ENCODE data around the gene ASAP2. TPM values are rescaled to one million over a fixed set of nuclear protein-coding genes. Genes with fewer than 3 reads are reported as not detected.

The ASAP2 gene
- total RNA-seq, 1 experiment from 2014 or later = 25.2 TPM

DNA sequence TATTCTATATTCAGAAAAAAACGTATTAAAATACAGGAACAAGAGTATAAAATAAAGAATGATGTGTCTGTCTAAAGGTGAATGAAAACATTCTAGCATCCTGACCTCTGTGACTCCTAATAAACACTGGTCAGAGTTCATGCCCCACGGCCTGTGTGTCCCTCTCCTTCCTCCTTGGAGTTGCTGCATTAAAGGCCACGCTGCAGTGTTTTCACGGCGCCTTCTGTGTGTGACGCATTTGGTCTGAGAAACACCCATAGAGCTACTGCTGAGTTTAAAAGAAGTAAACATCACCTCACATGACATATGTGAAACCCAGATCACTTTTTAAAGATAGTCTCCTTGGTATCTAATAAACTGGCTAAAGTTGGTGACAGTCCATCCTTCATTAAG, 126.2 kb downstream of the ASAP2 start:
- Histone ChIP-seq H3K9me3 (ENCODE audit: low read length) (no peaks in the 10 kb centered on the region), H3K9ac (ENCODE audit: low read length) (no peak overlapping the region), H3F3A (ENCODE audit: low read length, unreplicated experiment) (no peaks in the 10 kb centered on the region), H2AFZ (ENCODE audit: low read length) (no peak overlapping the region), H3K79me2 (ENCODE audit: low read length) (peaks cover 13% of the 10 kb centered on the region), H3K4me2 (ENCODE audit: low read length) (no peak overlapping the region), H3K36me3 (ENCODE audit: low read depth, low read length) (peaks cover 28% of the 10 kb centered on the region), H3K27ac (ENCODE audit: low read length) (no peak overlapping the region), H4K20me1 (ENCODE audit: low read length) (no peaks in the 10 kb centered on the region), H3K27me3 (ENCODE audit: low read length) (no peaks in the 10 kb centered on the region), H3K4me1 (ENCODE audit: insufficient read depth, low read length) (peaks cover 31% of the 10 kb centered on the region), H3K4me3 (ENCODE audit: low read length) (no peak overlapping the region), H3K9me2 (replicated peaks; ENCODE audit: low read length) (no peaks in the 10 kb centered on the region)
- ChIA-PET CTCF (interaction anchor here (0.5 to 1.0 kb wide), 6 partner anchors 44 to 1905 kb away, joined by 3 to 4 read pairs (median 3); no protein-coding TSS in a partner anchor), POLR2A (ENCODE audit: unreplicated experiment) (interaction anchor here (0.6 to 1.0 kb wide), 2 partner anchors 81 to 125 kb away, joined by 10 to 11 read pairs; no protein-coding TSS in a partner anchor)
- TF ChIP-seq, protein P1, sequence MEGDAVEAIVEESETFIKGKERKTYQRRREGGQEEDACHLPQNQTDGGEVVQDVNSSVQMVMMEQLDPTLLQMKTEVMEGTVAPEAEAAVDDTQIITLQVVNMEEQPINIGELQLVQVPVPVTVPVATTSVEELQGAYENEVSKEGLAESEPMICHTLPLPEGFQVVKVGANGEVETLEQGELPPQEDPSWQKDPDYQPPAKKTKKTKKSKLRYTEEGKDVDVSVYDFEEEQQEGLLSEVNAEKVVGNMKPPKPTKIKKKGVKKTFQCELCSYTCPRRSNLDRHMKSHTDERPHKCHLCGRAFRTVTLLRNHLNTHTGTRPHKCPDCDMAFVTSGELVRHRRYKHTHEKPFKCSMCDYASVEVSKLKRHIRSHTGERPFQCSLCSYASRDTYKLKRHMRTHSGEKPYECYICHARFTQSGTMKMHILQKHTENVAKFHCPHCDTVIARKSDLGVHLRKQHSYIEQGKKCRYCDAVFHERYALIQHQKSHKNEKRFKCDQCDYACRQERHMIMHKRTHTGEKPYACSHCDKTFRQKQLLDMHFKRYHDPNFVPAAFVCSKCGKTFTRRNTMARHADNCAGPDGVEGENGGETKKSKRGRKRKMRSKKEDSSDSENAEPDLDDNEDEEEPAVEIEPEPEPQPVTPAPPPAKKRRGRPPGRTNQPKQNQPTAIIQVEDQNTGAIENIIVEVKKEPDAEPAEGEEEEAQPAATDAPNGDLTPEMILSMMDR (conservative IDR thresholded peaks at IDR 0.05; ENCODE audit: low read depth, low read length) = no peak
- TF ChIP-seq EZH2 (IDR thresholded peaks at IDR 0.05; ENCODE audit: low read length, unreplicated experiment) = no peak
- no peak for TF ChIP-seq EZH2phosphoT487 (IDR thresholded peaks at IDR 0.05; ENCODE audit: borderline replicate concordance, low read length)
- ATAC-seq = no peak
- intact Hi-C loops (cut with micrococcal nuclease) = loop anchor here (1.0 to 2.0 kb wide), 4 partner anchors 46 to 190 kb away; no protein-coding TSS in a partner anchor
- no peak for DNase-seq
- no TSS peak for BruUV-seq (replicated peaks)

DNA sequence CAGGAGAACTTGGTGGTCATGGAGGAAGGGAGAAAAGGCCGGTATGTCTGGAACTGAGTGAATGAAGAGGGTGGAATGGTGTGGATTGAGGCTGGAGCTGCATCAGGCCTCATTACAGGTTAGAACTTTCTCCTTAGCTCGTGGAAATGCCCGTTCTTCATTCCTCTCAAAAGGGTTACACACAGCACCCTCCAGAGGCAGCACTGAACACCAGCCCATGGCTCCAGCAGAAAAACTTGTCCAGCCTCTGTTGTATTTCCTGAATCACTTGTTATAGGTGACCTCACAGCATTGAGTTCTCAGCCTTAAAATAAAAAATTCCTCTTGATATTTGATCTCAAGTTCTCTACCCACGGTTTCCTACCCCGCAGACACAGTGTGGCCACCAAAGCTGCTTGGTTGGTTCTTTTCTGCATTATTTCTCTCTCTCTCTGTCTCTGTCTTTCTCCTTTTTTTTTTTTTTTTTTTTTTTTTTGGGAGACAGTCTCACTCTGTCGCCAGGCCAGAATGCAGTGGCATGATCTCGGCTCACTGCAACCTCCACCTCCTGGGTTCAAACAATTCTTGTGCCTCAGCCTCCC, 127.1 kb downstream of the ASAP2 start:
- TF ChIP-seq EZH2 (IDR thresholded peaks at IDR 0.05; ENCODE audit: low read length, unreplicated experiment) = no peak
- no peak for TF ChIP-seq EZH2phosphoT487 (IDR thresholded peaks at IDR 0.05; ENCODE audit: borderline replicate concordance, low read length)
- TF ChIP-seq, protein P1 (conservative IDR thresholded peaks at IDR 0.05; ENCODE audit: low read depth, low read length) = peak; percentile 87
- ATAC-seq = peak; percentile 84
- H3K79me2 ChIP-seq (ENCODE audit: low read length) = peaks cover 20% of the 10 kb centered on the region
- peaks cover 38% of the 10 kb centered on the region for H3K4me1 ChIP-seq (ENCODE audit: insufficient read depth, low read length)
- ChIA-PET POLR2A (ENCODE audit: unreplicated experiment) (interaction anchor here (0.6 to 1.0 kb wide), 3 partner anchors 82 to 126 kb away, joined by 3 to 11 read pairs (median 10); no protein-coding TSS in a partner anchor), CTCF (interaction anchor here (0.5 to 1.0 kb wide), 6 partner anchors 45 to 1905 kb away, joined by 3 to 4 read pairs (median 3); no protein-coding TSS in a partner anchor)
- no peak overlapping the region for H3K4me2 ChIP-seq (ENCODE audit: low read length)
- peaks cover 30% of the 10 kb centered on the region for H3K36me3 ChIP-seq (ENCODE audit: low read depth, low read length)
- H3F3A ChIP-seq (ENCODE audit: low read length, unreplicated experiment) = no peaks in the 10 kb centered on the region
- H4K20me1 ChIP-seq (ENCODE audit: low read length) = no peaks in the 10 kb centered on the region
- H3K4me3 ChIP-seq (ENCODE audit: low read length) = no peak overlapping the region
- no peaks in the 10 kb centered on the region for H3K9me3 ChIP-seq (ENCODE audit: low read length)
- peak overlapping the region; percentile 12; the same call in 1 of the 2 replicates for H3K27ac ChIP-seq (ENCODE audit: low read length)
- peak; percentile 90 for DNase-seq
- no peaks in the 10 kb centered on the region for H3K27me3 ChIP-seq (ENCODE audit: low read length)
- intact Hi-C loops (cut with micrococcal nuclease) = loop anchor here (1.0 to 2.0 kb wide), 4 partner anchors 46 to 191 kb away; no protein-coding TSS in a partner anchor
- no peak overlapping the region for H2AFZ ChIP-seq (ENCODE audit: low read length)
- no peaks in the 10 kb centered on the region for H3K9me2 ChIP-seq (replicated peaks; ENCODE audit: low read length)
- no TSS peak for BruUV-seq (replicated peaks)
- no peak overlapping the region for H3K9ac ChIP-seq (ENCODE audit: low read length)

DNA sequence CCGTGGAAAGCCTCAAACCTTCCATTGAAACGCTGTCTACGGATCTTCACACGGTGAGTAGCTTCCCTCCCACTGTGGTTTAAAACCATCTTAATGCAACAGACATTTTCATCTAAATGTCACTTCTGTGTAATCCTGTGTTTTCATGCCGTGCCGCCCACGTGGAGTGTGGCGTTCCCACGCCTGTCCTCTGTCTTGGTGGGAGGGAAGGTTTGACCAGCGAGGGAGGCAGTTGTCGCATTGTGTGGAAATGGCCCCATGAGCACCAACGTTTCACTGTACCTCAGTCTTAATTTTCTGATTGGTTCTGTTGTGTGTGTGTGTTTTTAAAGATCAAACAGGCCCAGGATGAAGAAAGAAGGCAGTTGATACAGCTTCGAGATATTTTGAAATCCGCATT, 128.1 kb downstream of the ASAP2 start:
- Histone ChIP-seq H3K4me1 (ENCODE audit: insufficient read depth, low read length) (peaks cover 49% of the 10 kb centered on the region), H3K9ac (ENCODE audit: low read length) (no peak overlapping the region), H2AFZ (ENCODE audit: low read length) (no peak overlapping the region), H3K36me3 (ENCODE audit: low read depth, low read length) (peaks cover 26% of the 10 kb centered on the region), H3K27me3 (ENCODE audit: low read length) (no peaks in the 10 kb centered on the region), H3K9me2 (replicated peaks; ENCODE audit: low read length) (no peaks in the 10 kb centered on the region), H3K4me2 (ENCODE audit: low read length) (no peak overlapping the region), H3K27ac (ENCODE audit: low read length) (no peak overlapping the region), H3K4me3 (ENCODE audit: low read length) (no peak overlapping the region), H3K79me2 (ENCODE audit: low read length) (peaks cover 24% of the 10 kb centered on the region), H3K9me3 (ENCODE audit: low read length) (no peaks in the 10 kb centered on the region), H4K20me1 (ENCODE audit: low read length) (no peaks in the 10 kb centered on the region), H3F3A (ENCODE audit: low read length, unreplicated experiment) (no peaks in the 10 kb centered on the region)
- TF ChIP-seq, protein P1 (conservative IDR thresholded peaks at IDR 0.05; ENCODE audit: low read depth, low read length) = no peak
- TF ChIP-seq EZH2 (IDR thresholded peaks at IDR 0.05; ENCODE audit: low read length, unreplicated experiment) = no peak
- TF ChIP-seq EZH2phosphoT487 (IDR thresholded peaks at IDR 0.05; ENCODE audit: borderline replicate concordance, low read length) = no peak
- ATAC-seq (no peak), DNase-seq (no peak)
- intact Hi-C loops (cut with micrococcal nuclease) = no loop called here
- ChIA-PET POLR2A (ENCODE audit: unreplicated experiment) (no interaction called here), CTCF (no interaction called here)
- no TSS peak for BruUV-seq (replicated peaks)
